CD8-positive, alpha-beta memory T cell (primary cell): ENCODE data around the gene SMPD4. TPM values are rescaled to one million over a fixed set of nuclear protein-coding genes. Genes with fewer than 3 reads are reported as not detected.
"Not testable (repeated sequence)": the region's sequence is repeated elsewhere in the genome, so short reads cannot be mapped to it uniquely, and the experiment has no call there.

Experiments
- CTCF ChIA-PET: fragments of 350-600 bp; sonication (Branson Sonifier 250); formaldehyde crosslinking; loops from one replicate; lab custom pipeline; 2021; ENCODE audit warnings: antibody characterized with exemption; lab: Charles Lee
- POLR2A ChIA-PET: fragments of 350-600 bp; sonication (Branson Sonifier 250); formaldehyde crosslinking; loops from one replicate; lab custom pipeline; 2021; ENCODE audit warnings: antibody characterized with exemption; lab: Charles Lee
- DNase-seq, 5 donors: peaks; one replicate each; pipeline versions ENCODE4 v3.0.0 to v3.0.0-alpha.2; 2020 to 2022; ENCODE audit warnings: mixed read lengths in 1 of 5
- H3K27ac ChIP-seq: one replicate; pipeline ENCODE4 v1.7.0; 2013; ENCODE audit warnings: low read depth, mild to moderate bottlenecking, low read length, moderate library complexity
- H3K27me3 ChIP-seq: 2 replicates; pipeline ENCODE4 v1.7.0; 2013; ENCODE audit warnings: low read length, mild to moderate bottlenecking; ENCODE audit not compliant: insufficient read depth, poor library complexity, severe bottlenecking
- H3K36me3 ChIP-seq: 2 replicates; pipeline ENCODE4 v1.7.0; 2013; ENCODE audit warnings: mild to moderate bottlenecking, low read length, moderate library complexity; ENCODE audit not compliant: insufficient read depth
- H3K4me1 ChIP-seq: 2 replicates; pipeline ENCODE4 v1.7.0; 2013; ENCODE audit warnings: mild to moderate bottlenecking, low read length, moderate library complexity; ENCODE audit not compliant: insufficient read depth
- H3K4me3 ChIP-seq: 2 replicates; pipeline ENCODE4 v1.7.0; 2013; ENCODE audit warnings: mild to moderate bottlenecking, low read length
- H3K9me3 ChIP-seq: 2 replicates; pipeline ENCODE4 v1.7.0; 2013; ENCODE audit warnings: mild to moderate bottlenecking, low read length
- H3K27ac Mint-ChIP-seq, 8 donors: one replicate each; pipeline ENCODE4 v1.8.0; 2020 to 2021; ENCODE audit warnings: mixed read lengths in 8 of 8, mild to moderate bottlenecking in 6 of 8, inconsistent platforms in 3 of 8, moderate library complexity in 3 of 8
- H3K27me3 Mint-ChIP-seq, 2 donors: one replicate each; pipeline ENCODE4 v1.8.0; 2020 to 2021; ENCODE audit warnings: mixed read lengths in 2 of 2, mild to moderate bottlenecking in 1 of 2, moderate library complexity in 1 of 2
- H3K36me3 Mint-ChIP-seq, 3 donors: one replicate each; pipeline ENCODE4 v1.8.0; 2020 to 2021; ENCODE audit warnings: mixed read lengths in 3 of 3, inconsistent platforms in 1 of 3, mild to moderate bottlenecking in 1 of 3
- H3K4me1 Mint-ChIP-seq, 3 donors: one replicate each; pipeline ENCODE4 v1.8.0; 2020 to 2021; ENCODE audit warnings: mixed read lengths in 3 of 3, inconsistent platforms in 1 of 3, mild to moderate bottlenecking in 1 of 3
- H3K4me3 Mint-ChIP-seq, 7 donors: one replicate each; pipeline ENCODE4 v1.8.0; 2020 to 2021; ENCODE audit warnings: mixed read lengths in 7 of 7, mild to moderate bottlenecking in 6 of 7, moderate library complexity in 4 of 7, inconsistent platforms in 2 of 7
- H3K9me3 Mint-ChIP-seq, 5 donors: one replicate each; pipeline ENCODE4 v1.8.0; 2020 to 2022; ENCODE audit warnings: mixed read lengths in 5 of 5, mild to moderate bottlenecking in 3 of 5, moderate library complexity in 2 of 5, inconsistent platforms in 1 of 5
- polyA plus RNA-seq: library from polyadenylated mRNA; unstranded; fragments of 300-500 nt; fragmentation: Illumina TruSeq; gene quantifications from one replicate; pipeline ENCODE4 v1.2.3, GENCODE V29; 2021
- total RNA-seq, 2 experiments: library from RNA; stranded (reverse); gene quantifications; one replicate each; pipeline ENCODE4 v1.2.3, GENCODE V29; 2021

The SMPD4 gene
- total and polyA plus RNA-seq, 3 experiments from 2014 or later: 43.2 to 113 (median 111) TPM

- H3K36me3 Mint-ChIP-seq, H3K27ac Mint-ChIP-seq, H3K9me3 ChIP-seq, H3K27ac ChIP-seq, H3K4me1 ChIP-seq, H3K27me3 ChIP-seq, CTCF ChIA-PET, H3K36me3 ChIP-seq, POLR2A ChIA-PET, H3K4me3 Mint-ChIP-seq, H3K4me3 ChIP-seq, H3K9me3 Mint-ChIP-seq, H3K4me1 Mint-ChIP-seq, DNase-seq: not testable (repeated sequence)
- peaks cover 19 to 32% of the 10 kb centered on the region in 2 donors for H3K27me3 Mint-ChIP-seq
Observed at GRCh38 chr2:130219147-130219546, 37.7 kb upstream of the SMPD4 start.

- POLR2A ChIA-PET, H3K9me3 Mint-ChIP-seq, H3K36me3 Mint-ChIP-seq, H3K27me3 ChIP-seq, H3K4me3 ChIP-seq, H3K36me3 ChIP-seq, H3K9me3 ChIP-seq, CTCF ChIA-PET, H3K27ac Mint-ChIP-seq, H3K4me1 Mint-ChIP-seq, H3K4me3 Mint-ChIP-seq, DNase-seq, H3K27ac ChIP-seq, H3K4me1 ChIP-seq, H3K27me3 Mint-ChIP-seq: not testable (repeated sequence)
Observed at GRCh38 chr2:130207051-130207450, 25.6 kb upstream of the SMPD4 start.

GRCh38 chr2:130203150-130203549, 21.7 kb upstream of the SMPD4 start:
- H3K9me3 ChIP-seq, H3K36me3 Mint-ChIP-seq, H3K36me3 ChIP-seq, H3K4me1 Mint-ChIP-seq, CTCF ChIA-PET, H3K4me3 Mint-ChIP-seq, H3K4me1 ChIP-seq, DNase-seq, H3K27me3 ChIP-seq, H3K27ac ChIP-seq, H3K4me3 ChIP-seq, POLR2A ChIA-PET, H3K9me3 Mint-ChIP-seq, H3K27me3 Mint-ChIP-seq, H3K27ac Mint-ChIP-seq: not testable (repeated sequence)

- H3K4me1 ChIP-seq, H3K27me3 ChIP-seq, DNase-seq, H3K4me3 Mint-ChIP-seq, H3K36me3 ChIP-seq, H3K9me3 Mint-ChIP-seq, CTCF ChIA-PET, H3K27ac ChIP-seq, H3K27me3 Mint-ChIP-seq, POLR2A ChIA-PET, H3K9me3 ChIP-seq, H3K4me1 Mint-ChIP-seq, H3K36me3 Mint-ChIP-seq, H3K4me3 ChIP-seq, H3K27ac Mint-ChIP-seq: not testable (repeated sequence)
Observed at GRCh38 chr2:130202518-130202917, 21.1 kb upstream of the SMPD4 start.

- H3K9me3 Mint-ChIP-seq: no peaks in the 10 kb centered on the region
Observed at GRCh38 chr2:130198343-130198742, 16.9 kb upstream of the SMPD4 start, which contains the start of gene TUBA3E. Gene TUBA3E, minus strand, starts transcription at chr2:130198439. Its CDS starts 79 bp downstream, at chr2:130198360.

GRCh38 chr2:130196052-130196451, 14.7 kb upstream of the SMPD4 start:
- H3K36me3 Mint-ChIP-seq, H3K36me3 ChIP-seq, POLR2A ChIA-PET, H3K27me3 ChIP-seq, CTCF ChIA-PET, H3K4me3 Mint-ChIP-seq, H3K4me1 ChIP-seq, H3K4me1 Mint-ChIP-seq, H3K27me3 Mint-ChIP-seq, H3K9me3 Mint-ChIP-seq, H3K4me3 ChIP-seq, H3K27ac ChIP-seq, DNase-seq, H3K27ac Mint-ChIP-seq, H3K9me3 ChIP-seq: not testable (repeated sequence)

More at GRCh38 chr2:130198343-130198742, 16.9 kb upstream of the SMPD4 start, which contains the start of gene TUBA3E:
- DNase-seq: no peak
- no peak within 1 kb of the TSS for H3K4me3 Mint-ChIP-seq
- peaks cover 0 to 2% of the 10 kb centered on the region in 2 donors for H3K27me3 Mint-ChIP-seq
- no peak within 1 kb of the TSS for H3K27ac ChIP-seq
- H3K27me3 ChIP-seq: no peaks in the 10 kb centered on the region
- H3K9me3 ChIP-seq: no peaks in the 10 kb centered on the region
- no peaks in the 10 kb centered on the region for H3K4me1 Mint-ChIP-seq
- no peaks in the 10 kb centered on the region for H3K4me1 ChIP-seq
- H3K36me3 ChIP-seq: no peaks in the 10 kb centered on the region
- POLR2A ChIA-PET: no interaction called here
- H3K36me3 Mint-ChIP-seq: no peaks in the 10 kb centered on the region
- CTCF ChIA-PET: no interaction called here
- no peak within 1 kb of the TSS for H3K4me3 ChIP-seq
- H3K27ac Mint-ChIP-seq: peak within 1 kb of the TSS in 1 of 8 donors; percentile 17

- H3K27me3 Mint-ChIP-seq, H3K9me3 Mint-ChIP-seq, H3K4me3 ChIP-seq, H3K27ac ChIP-seq, CTCF ChIA-PET, H3K27ac Mint-ChIP-seq, H3K4me1 ChIP-seq, H3K9me3 ChIP-seq, H3K4me3 Mint-ChIP-seq, POLR2A ChIA-PET, H3K36me3 ChIP-seq, H3K4me1 Mint-ChIP-seq, DNase-seq, H3K27me3 ChIP-seq: not testable (repeated sequence)
- H3K36me3 Mint-ChIP-seq: peaks cover 0 to 12% (median 3%) of the 10 kb centered on the region in 3 donors
Observed at GRCh38 chr2:130195089-130195635, 13.8 kb upstream of the SMPD4 start.

- H3K9me3 ChIP-seq, H3K9me3 Mint-ChIP-seq, H3K27ac ChIP-seq, H3K4me1 ChIP-seq, DNase-seq, H3K27me3 ChIP-seq, H3K4me1 Mint-ChIP-seq, CTCF ChIA-PET, H3K4me3 ChIP-seq, H3K27me3 Mint-ChIP-seq, H3K36me3 ChIP-seq, H3K27ac Mint-ChIP-seq, POLR2A ChIA-PET, H3K4me3 Mint-ChIP-seq: not testable (repeated sequence)
- peaks cover 0 to 14% (median 3%) of the 10 kb centered on the region in 3 donors for H3K36me3 Mint-ChIP-seq
Observed at GRCh38 chr2:130193824-130194223, 12.4 kb upstream of the SMPD4 start.

- POLR2A ChIA-PET: not testable (repeated sequence)
Observed at GRCh38 chr2:130192451-130192850, 11.0 kb upstream of the SMPD4 start.

More at GRCh38 chr2:130192451-130192850, 11.0 kb upstream of the SMPD4 start:
- H3K4me1 Mint-ChIP-seq, H3K36me3 ChIP-seq, H3K4me3 ChIP-seq, H3K27me3 ChIP-seq, H3K4me3 Mint-ChIP-seq, H3K27ac Mint-ChIP-seq, CTCF ChIA-PET, H3K9me3 Mint-ChIP-seq, H3K27ac ChIP-seq, H3K27me3 Mint-ChIP-seq, H3K4me1 ChIP-seq, DNase-seq, H3K9me3 ChIP-seq: not testable (repeated sequence)
- peaks cover 0 to 14% (median 3%) of the 10 kb centered on the region in 3 donors for H3K36me3 Mint-ChIP-seq
